Activated T-cell treated with anti-CD3 and anti-CD28 coated beads, Interleukin-2, amount 50 U/mL, for 4 hours (primary cell): ENCODE results near the gene CRHBP. TPM values are rescaled to one million over a fixed set of nuclear protein-coding genes. Genes with fewer than 3 reads are reported as not detected.

Source experiments
- ATAC-seq, 2 donors: fragments of 200-7000 bp; cut with Tn5 transposase; one replicate each; pipeline ENCODE4 v1.10.0; 2021
- DNase-seq: peaks from one replicate; pipeline ENCODE4 v3.0.0-alpha.2; 2020
- H3K27me3 Mint-ChIP-seq: one replicate; pipeline ENCODE4 v1.8.0; 2021; ENCODE audit warnings: low read depth, mixed read lengths
- H3K36me3 Mint-ChIP-seq: one replicate; pipeline ENCODE4 v1.8.0; 2022; ENCODE audit warnings: mixed read lengths; ENCODE audit not compliant: insufficient read depth
- H3K4me1 Mint-ChIP-seq: one replicate; pipeline ENCODE4 v1.8.0; 2021; ENCODE audit warnings: low read depth, mixed read lengths
- H3K4me3 Mint-ChIP-seq: one replicate; pipeline ENCODE4 v1.8.0; 2021; ENCODE audit warnings: mild to moderate bottlenecking, moderate library complexity, mixed read lengths
- H3K9me3 Mint-ChIP-seq: one replicate; pipeline ENCODE4 v1.8.0; 2021; ENCODE audit warnings: mixed read lengths
- total RNA-seq, 3 donors: library from RNA; stranded (reverse); gene quantifications; one replicate each; pipeline ENCODE4 v1.2.1, GENCODE V29; 2021

The CRHBP gene
- total RNA-seq, 3 donors from 2014 or later: not detected

- no peak overlapping the region for H3K4me3 Mint-ChIP-seq
- DNase-seq (no peak), ATAC-seq (no peak)
- H3K4me1 Mint-ChIP-seq: no peaks in the 10 kb centered on the region
- H3K36me3 Mint-ChIP-seq: no peaks in the 10 kb centered on the region
- H3K9me3 Mint-ChIP-seq: no peaks in the 10 kb centered on the region
- peaks cover 34% of the 10 kb centered on the region for H3K27me3 Mint-ChIP-seq
These were observed 64.1 kb downstream of the CRHBP start for GRCh38 chr5:77016962-77017361.

DNA sequence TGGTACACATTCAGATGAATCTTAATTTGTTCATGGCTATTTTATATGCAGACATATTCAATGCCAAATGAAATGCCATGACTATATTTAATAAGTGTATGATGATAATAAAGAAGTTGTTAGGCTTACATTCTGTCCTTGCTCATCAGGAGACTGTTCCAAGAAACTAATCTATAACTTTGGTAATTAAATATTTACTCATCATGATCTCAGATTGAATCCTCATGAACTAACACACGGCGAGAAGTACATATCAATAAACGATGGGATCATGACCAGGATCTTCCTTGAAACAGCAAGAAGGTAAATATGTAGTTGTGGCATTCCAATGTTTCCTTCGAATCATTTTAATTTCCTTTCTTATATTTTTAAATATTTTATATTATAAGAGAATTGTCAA lies 64.8 kb downstream of the CRHBP start:
- H3K4me3 Mint-ChIP-seq: no peak overlapping the region
- H3K27me3 Mint-ChIP-seq: peaks cover 38% of the 10 kb centered on the region
- no peak for ATAC-seq
- H3K4me1 Mint-ChIP-seq: no peaks in the 10 kb centered on the region
- DNase-seq: no peak
- no peaks in the 10 kb centered on the region for H3K9me3 Mint-ChIP-seq
- H3K36me3 Mint-ChIP-seq: no peaks in the 10 kb centered on the region

Other genes starting within 250 kb of the CRHBP start
- gene F2R, start 236.9 kb upstream of the CRHBP start, total RNA-seq: 1 to 10 TPM; 1.4 to 5.6 (median 4.3) TPM
- 1 to 10 TPM; 1.6 to 1.9 (median 1.8) TPM for gene F2RL1, start 134.0 kb upstream of the CRHBP start, total RNA-seq
- under 1 TPM in 1 of 3 donors, not detected in 2; 0.66 TPM for gene S100Z, start 103.0 kb upstream of the CRHBP start, total RNA-seq
- 10 to 100 TPM; 31.7 to 32.8 (median 31.9) TPM for gene AGGF1, start 77.4 kb downstream of the CRHBP start, total RNA-seq
- 1 to 10 TPM; 1.7 to 3.3 (median 1.9) TPM for gene ZBED3, start 134.2 kb downstream of the CRHBP start, total RNA-seq